GM19372 (cell line): ENCODE results near the gene OR10C1.

Experiments
- ATAC-seq: cut with Tn5 transposase; IDR thresholded peaks from one replicate; pipeline ENCODE4 v1.9.1; 2021; ENCODE audit warnings: mild to moderate bottlenecking, low read depth, moderate library complexity; ENCODE audit not compliant: unreplicated experiment

The OR10C1 gene

DNA sequence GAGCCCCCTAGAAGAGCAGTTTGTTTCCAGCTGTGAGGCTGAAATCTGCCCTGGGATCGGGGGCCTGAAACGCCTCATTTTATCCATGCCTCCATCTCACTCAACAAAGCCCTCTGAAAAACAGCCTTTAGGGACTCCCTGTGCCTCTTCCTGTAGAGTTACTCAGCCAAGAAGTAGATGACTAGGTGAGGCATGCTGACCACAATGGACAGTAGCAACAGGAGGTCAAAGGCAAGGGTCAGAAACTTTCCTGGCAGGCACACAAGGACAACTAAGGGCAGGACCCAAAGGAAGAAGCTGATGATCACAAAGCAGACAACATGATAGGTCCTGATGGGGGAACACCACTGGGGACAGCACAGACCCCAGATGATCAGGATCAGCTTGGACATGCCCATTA is 35.9 kb downstream of the OR10C1 start:
- no peak for ATAC-seq

DNA sequence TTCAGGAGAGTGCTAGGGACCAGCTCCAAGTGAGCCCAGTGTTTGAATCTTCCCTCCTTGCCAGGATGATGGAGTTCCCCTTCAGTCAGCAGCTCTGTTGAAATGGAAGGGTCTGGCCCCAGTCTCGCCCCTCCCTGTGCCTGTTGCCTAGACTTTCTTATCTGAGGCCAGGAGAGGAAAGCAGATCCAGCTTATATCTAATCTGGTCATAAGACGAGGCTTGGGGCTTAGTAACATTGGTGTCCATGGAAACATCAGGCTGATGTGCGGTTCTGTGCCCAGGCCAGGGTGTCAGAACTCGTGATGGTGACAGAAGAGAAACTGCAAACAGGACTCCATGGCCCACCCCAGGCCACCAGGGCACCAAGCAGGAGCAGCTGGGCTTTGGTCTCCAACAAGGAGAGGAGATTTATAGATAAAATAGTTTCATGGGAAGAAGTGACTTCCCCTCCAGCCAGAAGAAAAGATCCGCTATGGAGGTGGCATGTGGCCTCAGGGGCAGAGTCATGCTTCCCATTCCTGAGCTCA is 38.9 kb downstream of the OR10C1 start:
- no peak for ATAC-seq

DNA sequence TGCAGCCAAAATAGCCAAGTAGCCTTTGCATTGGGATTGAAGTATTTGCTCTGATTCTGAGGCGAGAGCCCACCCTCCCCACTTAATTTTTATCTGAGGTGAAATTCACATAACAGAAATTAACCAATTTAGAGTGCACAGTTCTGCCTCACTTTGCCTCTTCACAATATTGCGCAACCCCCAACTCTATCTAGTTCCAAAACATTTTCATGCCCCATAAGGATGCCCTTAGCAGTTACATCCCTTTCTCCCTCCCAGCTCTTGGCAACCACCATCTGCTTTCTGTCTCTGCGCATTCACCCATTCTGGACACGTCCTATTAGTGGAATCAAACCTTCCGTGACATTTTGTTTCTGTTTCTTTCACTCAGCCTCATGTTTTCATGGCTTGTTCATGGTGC is 39.6 kb downstream of the OR10C1 start:
- ATAC-seq, result no peak

GRCh38 chr6:29479560-29479959 is 40.5 kb downstream of the OR10C1 start:
- ATAC-seq, result no peak

DNA sequence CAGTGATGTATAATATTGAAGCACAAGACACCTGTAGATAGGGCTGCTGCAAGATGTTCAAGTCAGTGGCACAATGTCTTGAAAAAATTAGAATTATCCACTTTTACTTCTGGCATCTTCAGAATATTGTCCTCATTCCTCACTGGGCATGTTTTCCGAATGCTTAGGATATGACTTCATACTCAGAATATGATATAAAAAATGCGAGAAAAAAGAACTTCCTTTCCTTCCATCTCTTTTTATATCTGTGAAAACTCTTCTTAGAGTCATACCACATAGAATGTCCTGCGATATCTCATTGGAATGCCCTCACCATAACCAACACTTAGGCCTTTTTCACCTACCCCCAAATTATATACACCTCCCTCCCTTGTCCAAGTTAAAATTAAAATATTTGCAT is 44.1 kb downstream of the OR10C1 start:
- no peak for ATAC-seq

- ATAC-seq, result no peak
Measured at GRCh38 chr6:29483735-29484134, 44.6 kb downstream of the OR10C1 start.

GRCh38 chr6:29486577-29486976 is 47.5 kb downstream of the OR10C1 start:
- ATAC-seq, result no peak

- ATAC-seq, result no peak
Measured at GRCh38 chr6:29487131-29487530, 48.0 kb downstream of the OR10C1 start.

GRCh38 chr6:29487660-29488059 is 48.6 kb downstream of the OR10C1 start, which contains the start of gene MAS1L:
Gene MAS1L (minus strand): TSS chr6:29487956. CDS start chr6:29487902, 54 bp downstream.
- ATAC-seq, result no peak

- ATAC-seq, result no peak
Measured at GRCh38 chr6:29488874-29489273, 49.8 kb downstream of the OR10C1 start.

- ATAC-seq, result no peak
Measured at GRCh38 chr6:29489286-29489685, 50.2 kb downstream of the OR10C1 start.

- ATAC-seq, result no peak
Measured at GRCh38 chr6:29490055-29490454, 50.9 kb downstream of the OR10C1 start.

GRCh38 chr6:29490552-29490951 is 51.4 kb downstream of the OR10C1 start:
- no peak for ATAC-seq
